ENCODE results near the gene PEPD.

Gene PEPD

DNA sequence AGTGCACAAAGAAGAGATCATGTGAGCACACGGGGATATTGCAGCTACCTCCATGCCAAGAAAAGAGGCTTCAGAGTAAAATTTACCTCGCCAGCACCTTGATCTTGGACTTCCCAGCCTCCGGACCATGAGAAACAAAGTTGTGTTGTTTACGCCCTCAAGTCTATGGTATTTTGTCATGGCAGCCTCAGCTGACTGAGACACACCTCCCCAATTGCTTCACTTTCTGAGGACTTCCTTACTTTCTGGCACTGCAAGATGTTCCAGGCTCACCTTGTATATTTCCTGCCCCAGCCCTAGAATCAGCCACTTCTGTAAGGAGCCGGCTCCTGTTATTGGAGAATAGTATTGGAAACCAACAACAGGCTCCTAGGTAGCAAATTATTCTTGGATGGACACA, 154.7 kb downstream of the PEPD start:
- no peak for DNase-seq
- TF ChIP-seq GATA1 (IDR thresholded peaks at IDR 0.05; ENCODE audit: low read depth, low read length) (no peak), POLR2A (IDR thresholded peaks at IDR 0.05; ENCODE audit: low read length) (no peak)

DNA sequence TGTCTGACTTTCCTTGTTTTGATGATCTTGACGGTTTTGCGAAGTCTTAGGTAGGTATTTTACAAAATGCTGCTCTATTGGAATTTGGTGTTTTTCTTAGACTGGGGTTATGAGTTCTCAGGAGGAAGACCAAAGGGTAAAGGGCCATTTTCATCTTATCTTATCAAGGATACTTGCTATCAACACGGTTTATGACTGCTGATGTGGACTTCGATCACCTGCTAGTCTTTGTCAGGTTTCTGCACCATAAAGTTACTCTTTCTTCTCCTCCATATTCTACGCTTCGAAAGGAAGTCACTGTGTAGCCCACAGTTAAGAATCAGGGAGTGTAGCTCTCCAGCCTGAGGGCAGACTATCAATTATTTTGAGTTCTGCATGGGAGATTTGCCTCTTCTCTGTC, 155.5 kb downstream of the PEPD start:
- DNase-seq, result no peak
- TF ChIP-seq GATA1 (IDR thresholded peaks at IDR 0.05; ENCODE audit: low read depth, low read length) (no peak), POLR2A (IDR thresholded peaks at IDR 0.05; ENCODE audit: low read length) (no peak)

DNA sequence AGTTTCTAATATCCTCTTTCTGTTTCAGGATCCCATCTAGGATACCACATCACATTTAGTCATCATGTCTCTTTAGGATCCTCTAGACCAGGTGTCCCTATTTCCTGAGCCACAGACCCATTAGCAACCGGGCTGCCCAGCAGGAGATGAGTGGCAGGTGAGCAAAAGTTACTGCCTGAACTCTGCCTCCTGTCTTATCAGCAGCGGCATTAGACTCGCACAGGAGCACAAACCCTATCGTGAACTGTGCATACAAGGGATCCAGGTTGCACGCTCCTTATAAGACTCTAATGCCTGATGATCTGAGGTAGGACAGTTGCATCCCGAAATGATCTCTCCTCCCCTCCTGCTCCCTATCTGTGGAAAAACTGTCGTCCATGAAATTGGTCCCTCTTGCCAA, 155.9 kb downstream of the PEPD start:
- no peak for TF ChIP-seq POLR2A (IDR thresholded peaks at IDR 0.05; ENCODE audit: low read length)
- TF ChIP-seq GATA1 (IDR thresholded peaks at IDR 0.05; ENCODE audit: low read depth, low read length), result no peak

DNA sequence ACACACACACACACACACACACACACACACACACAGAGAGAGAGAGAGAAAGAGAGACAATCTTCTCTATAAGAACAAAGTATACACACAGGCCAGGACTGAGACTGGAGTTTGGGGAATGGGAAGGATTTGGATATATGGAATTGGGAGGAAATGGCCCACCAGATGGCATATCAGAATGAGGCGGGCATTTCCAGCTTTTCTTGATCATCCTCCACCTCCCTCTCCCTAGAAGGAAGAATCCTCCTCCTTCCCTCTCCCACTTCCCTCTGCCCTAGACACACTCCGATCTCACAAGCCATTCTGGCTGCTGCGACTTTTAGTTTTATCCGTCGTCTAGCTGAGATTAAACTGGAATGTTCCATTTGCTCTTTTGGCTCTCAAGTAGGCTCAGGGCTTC, 158.1 kb downstream of the PEPD start:
- no peak for TF ChIP-seq GATA1 (IDR thresholded peaks at IDR 0.05; ENCODE audit: low read depth, low read length)
- no peak for DNase-seq

More for the DNA sequence above, 155.9 kb downstream of the PEPD start:
- no peak for DNase-seq

DNA sequence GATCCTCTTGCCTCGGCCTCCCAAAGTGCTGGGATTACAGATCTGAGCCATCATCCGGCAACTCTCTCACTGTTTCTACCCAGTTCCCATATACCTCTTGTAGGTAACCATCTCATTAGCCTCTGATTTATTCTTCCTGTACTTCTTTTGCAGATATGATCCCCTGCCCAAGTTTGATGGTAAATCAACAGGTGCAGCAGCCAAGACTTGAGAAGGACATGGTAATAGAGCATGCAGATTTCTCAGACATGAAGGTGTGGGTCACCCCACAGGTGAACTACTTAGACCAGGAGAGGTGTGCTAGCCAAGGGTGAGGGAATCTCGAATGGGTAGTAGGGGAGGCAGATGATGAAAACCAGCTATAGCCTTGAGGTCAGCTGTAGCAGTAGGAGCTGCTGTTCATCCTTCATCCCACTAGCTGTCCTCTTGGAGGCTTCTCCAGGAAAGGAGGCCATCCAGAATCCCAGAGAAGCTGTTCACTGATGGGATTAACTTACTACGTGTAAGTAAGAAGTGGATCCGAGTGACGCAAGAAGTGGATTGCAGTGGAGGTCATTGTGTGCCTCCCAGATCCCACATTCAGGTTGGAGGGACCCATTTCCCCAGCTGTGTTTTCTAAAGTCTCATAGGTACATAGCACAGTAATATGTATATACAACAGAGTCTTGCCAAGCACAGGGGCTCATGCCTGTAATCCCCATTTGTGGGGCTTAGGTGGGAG, 158.9 kb downstream of the PEPD start:
- TF ChIP-seq POLR2A (IDR thresholded peaks at IDR 0.05; ENCODE audit: low read length), result no peak
- no peak for TF ChIP-seq GATA1 (IDR thresholded peaks at IDR 0.05; ENCODE audit: low read depth, low read length)
- DNase-seq, result no peak

DNA sequence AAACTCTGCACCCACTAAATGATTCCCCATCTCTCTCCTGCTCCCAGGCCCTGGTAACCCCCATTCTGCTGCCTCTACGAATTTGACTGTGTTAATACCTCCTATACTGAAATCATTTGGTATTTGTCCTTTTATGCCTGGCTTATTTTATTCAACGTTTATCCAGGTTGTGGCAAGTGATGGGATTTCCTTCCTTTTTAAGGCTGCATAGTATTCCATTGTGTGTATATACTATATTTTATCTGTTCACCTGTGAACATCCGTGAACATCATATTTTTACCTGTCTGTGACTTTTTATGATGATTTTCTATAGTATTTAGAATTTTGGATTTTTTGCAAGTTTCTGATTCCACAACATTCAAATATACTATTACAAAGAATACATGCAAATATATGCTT, 162.0 kb downstream of the PEPD start:
- DNase-seq, result no peak
- TF ChIP-seq GATA1 (IDR thresholded peaks at IDR 0.05; ENCODE audit: low read depth, low read length), result no peak
- TF ChIP-seq POLR2A (IDR thresholded peaks at IDR 0.05; ENCODE audit: low read length), result no peak

DNA sequence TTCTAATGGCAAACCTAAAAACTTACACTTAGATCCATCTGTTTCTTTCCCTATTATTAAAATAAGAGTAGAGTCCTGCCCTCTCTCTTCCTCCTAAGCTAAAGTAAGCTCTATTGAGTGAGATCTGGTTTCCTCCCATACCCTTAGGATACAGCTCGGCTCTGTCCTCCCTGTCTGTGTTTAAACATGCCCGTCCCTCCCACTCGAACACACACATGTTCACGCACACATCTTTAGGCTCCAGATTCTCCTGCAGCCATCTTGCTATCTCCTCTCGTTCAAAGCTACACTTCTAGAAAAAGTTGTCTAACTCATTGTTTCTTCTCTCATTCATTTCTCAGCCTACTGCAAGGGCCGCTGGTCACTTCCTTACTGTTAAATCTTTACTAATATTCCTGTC, 163.2 kb downstream of the PEPD start:
- TF ChIP-seq GATA1 (IDR thresholded peaks at IDR 0.05; ENCODE audit: low read depth, low read length), result no peak
- no peak for TF ChIP-seq POLR2A (IDR thresholded peaks at IDR 0.05; ENCODE audit: low read length)
- no peak for DNase-seq

DNA sequence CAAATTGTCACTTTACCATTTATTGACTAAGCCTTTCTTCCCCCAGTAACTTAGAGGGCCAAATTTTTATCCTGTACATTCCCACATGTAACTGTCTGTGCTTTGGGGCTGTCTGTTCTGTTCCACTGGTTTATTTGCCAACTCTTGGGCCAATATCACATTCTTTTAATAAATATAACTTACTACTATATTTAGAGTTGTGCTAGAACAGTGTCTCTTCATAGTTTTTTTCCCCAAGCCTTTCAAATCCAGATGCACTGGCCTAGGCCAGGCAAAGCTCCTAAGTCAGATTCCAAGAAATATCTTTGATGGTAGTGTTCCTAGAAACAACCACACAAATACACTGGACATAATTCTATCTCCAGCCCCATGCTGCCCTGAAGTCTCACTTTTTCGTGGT, 164.0 kb downstream of the PEPD start:
- TF ChIP-seq GATA1 (IDR thresholded peaks at IDR 0.05; ENCODE audit: low read depth, low read length) (no peak), POLR2A (IDR thresholded peaks at IDR 0.05; ENCODE audit: low read length) (no peak)
- DNase-seq, result no peak

DNA sequence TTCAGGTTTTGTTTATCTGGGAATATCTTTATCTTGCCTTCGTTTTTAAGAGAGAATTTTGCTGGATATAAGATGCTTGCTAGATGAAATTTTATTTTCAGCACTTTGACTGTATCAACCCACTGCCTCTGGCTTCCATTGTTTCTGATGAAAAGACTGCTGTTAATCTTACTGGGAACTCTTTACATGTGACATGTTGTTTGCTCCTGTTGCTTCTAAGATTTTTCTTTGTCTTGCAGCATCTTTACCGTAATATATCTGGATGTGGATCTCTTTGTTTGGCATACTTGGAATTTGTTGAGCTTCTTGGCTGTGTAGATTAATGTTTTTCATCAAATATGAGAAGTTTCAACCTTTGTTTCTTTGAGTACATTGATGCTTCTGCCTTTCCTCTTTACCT, 166.1 kb downstream of the PEPD start:
- DNase-seq, result no peak
- TF ChIP-seq GATA1 (IDR thresholded peaks at IDR 0.05; ENCODE audit: low read depth, low read length), result no peak
- TF ChIP-seq POLR2A (IDR thresholded peaks at IDR 0.05; ENCODE audit: low read length), result no peak

DNA sequence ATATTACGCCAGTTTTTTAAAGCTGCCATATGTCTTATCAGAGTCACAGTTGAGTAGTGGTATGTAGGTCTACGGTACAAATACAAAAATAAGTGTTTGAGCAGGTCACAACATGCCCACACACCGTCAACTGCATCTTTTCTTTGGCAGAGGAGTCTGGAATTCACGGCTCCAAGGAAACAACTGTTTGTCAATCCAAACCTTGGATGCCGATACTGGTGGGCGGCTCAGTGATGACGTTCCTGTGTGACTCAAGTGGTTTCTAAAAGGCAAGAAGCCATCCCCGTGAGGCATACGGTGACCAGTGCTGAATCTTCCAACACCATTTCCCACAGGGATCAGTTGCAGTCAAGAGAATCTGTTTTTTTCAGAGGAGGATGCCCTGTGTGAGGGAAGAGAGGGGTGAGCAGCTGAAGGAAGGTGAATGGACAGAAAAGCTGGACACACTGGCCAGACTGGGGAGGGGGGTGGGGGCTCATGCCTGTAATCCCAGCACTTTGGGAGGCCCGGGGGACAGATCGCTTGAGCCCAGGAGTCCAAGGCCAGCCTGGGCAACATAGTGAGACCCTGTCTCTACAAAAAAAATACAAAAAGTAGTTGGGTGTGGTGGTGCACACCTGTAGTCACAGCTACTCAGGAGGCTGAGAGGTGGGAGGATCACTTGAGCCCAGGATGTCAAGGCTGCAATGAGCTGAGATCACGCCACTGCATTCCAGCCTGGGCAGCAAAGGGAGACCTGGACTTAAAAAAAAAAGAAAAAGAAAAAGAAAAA, 170.9 kb downstream of the PEPD start:
- no peak for TF ChIP-seq POLR2A (IDR thresholded peaks at IDR 0.05; ENCODE audit: low read length)
- no peak for TF ChIP-seq GATA1 (IDR thresholded peaks at IDR 0.05; ENCODE audit: low read depth, low read length)
- no peak for DNase-seq

DNA sequence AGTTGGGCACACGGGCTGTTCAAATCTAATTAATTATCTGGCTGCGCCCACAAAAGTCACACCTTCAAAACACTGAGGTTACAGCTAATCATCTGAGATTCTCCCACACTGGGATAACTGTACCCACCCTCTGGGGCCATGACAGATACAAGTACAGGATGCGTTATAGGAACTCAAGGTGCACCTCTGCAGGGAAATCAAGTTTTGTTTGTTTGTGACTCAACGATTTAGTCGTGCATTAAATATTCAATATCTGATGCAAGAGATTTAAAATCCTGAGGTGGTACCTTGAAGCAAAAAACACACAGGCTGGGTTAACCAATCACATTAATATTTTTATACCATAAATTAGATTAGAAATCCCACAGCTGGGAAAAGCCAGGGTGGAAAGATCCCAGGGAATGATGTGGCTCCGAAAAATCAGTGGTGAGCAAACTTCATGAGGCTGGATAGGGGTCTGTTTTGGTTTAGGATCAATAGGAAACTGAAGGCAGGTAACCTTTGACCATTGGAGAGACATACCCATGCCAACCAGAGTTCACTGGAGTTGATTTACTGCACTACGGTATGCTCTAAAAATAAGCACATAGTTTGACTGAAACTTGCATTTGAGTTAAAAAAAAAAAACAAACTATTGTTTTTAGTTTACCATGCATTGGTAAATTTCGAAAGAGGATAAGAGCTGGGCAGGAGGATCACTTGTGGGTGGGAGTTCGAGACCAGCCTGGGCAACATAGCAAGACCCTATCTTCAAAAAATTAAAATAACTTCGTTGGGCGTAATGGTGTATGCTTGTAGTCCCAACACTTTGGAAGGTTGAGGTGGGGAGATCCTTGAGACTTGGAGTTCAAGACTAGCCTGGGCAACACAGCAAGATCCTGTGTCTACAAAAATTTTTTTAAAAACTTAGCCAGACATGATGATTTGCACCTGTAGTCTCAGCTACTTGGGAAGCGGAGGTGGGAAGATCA, 172.0 kb downstream of the PEPD start:
- no peak for DNase-seq
- no peak for TF ChIP-seq POLR2A (IDR thresholded peaks at IDR 0.05; ENCODE audit: low read length)
- no peak for TF ChIP-seq GATA1 (IDR thresholded peaks at IDR 0.05; ENCODE audit: low read depth, low read length)

DNA sequence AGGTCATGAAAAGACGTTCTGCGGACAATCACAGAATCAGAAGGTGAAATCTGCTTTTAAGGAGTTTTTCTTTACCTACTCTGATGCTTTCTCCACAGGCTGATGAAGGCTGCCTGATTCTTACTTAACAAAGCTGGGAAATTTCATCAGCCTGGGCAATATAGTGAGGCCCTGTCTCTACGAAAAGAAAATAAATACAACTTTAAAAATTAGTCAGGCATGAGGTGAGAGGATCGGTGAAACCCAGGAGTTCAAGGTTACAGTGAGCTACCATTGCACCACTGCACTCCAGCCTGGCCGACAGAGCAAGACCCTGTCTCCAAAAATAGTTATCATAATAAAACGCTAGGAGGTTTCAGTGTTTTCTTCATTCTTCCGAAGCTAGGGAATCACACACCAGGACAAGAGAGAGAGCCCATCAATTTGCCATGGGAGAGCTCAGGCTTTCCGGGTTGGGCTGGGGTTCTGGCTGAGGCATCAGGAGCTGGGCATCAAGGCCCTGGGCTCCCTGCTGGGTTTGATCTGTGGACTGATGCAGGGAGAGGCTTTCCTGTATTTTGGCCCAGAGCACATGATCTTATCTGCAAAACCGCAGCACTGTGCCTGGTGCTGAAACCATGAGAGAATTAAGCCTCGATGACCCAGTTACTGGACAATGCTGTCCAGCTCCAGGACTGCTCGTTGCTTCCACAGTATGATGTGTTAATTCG, 173.1 kb downstream of the PEPD start:
- TF ChIP-seq POLR2A (IDR thresholded peaks at IDR 0.05; ENCODE audit: low read length) (no peak), GATA1 (IDR thresholded peaks at IDR 0.05; ENCODE audit: low read depth, low read length) (no peak)
- DNase-seq, result no peak

DNA sequence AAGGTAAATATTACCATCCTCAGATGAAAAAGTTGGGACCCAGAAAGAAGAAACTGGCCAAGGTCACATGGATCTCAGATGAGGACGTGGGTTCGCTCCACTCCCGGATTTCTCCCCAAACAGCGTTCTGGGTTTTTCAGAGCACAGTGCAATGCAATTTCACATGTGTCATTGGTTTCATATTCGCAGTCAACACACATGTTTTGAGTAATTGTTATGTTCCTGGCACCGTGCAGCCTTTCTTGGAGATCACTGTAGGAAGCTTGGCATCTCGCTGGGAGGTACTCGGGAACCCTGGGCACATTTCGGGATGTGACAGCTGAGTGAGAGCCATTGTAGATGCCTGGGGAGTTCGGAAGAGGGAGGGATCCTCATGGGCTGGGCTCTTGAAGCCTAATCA, 174.3 kb downstream of the PEPD start:
- TF ChIP-seq POLR2A (IDR thresholded peaks at IDR 0.05; ENCODE audit: low read length) (no peak), GATA1 (IDR thresholded peaks at IDR 0.05; ENCODE audit: low read depth, low read length) (no peak)

More for the DNA sequence above, 174.3 kb downstream of the PEPD start:
- no peak for DNase-seq

All from erythroblast (primary cell).